Heart right ventricle (tissue), 16 donors: ENCODE measurements around the gene PRMT3. TPM values are rescaled to one million over a fixed set of nuclear protein-coding genes. Genes with fewer than 3 reads are reported as not detected.

Source experiments
- ATAC-seq, 8 donors: fragments of 200-7000 bp; cut with Tn5 transposase; one replicate each; pipeline ENCODE4 v1.9.1; 2020; ENCODE audit warnings: mild to moderate bottlenecking in 8 of 8, moderate library complexity in 8 of 8, moderate number of reproducible peaks in 1 of 8
- DNase-seq, 2 donors: peaks; one replicate each; pipeline ENCODE4 v3.0.0-alpha.2; 2020
- H3K27ac ChIP-seq, 10 donors: fragments of 200-600 bp; sonication (generic) in 2 of 10; one replicate each; pipeline versions ENCODE4 v1.5.0 to v1.8.0; 2020 to 2022; ENCODE audit warnings: mild to moderate bottlenecking in 3 of 10
- H3K27me3 ChIP-seq, 7 donors: fragments of 200-600 bp; one replicate each; pipeline ENCODE4 v1.8.0; 2021 to 2022; ENCODE audit warnings: mild to moderate bottlenecking in 2 of 7
- H3K36me3 ChIP-seq, 9 donors: fragments of 200-600 bp; sonication (generic) in 1 of 9; one replicate each; pipeline versions ENCODE4 v1.5.0 to v1.8.0; 2020 to 2022; ENCODE audit warnings: mild to moderate bottlenecking in 2 of 9
- H3K4me1 ChIP-seq, 9 donors: fragments of 200-600 bp; sonication (generic) in 1 of 9; one replicate each; pipeline versions ENCODE4 v1.5.0 to v1.8.0; 2020 to 2022; ENCODE audit warnings: mild to moderate bottlenecking in 4 of 9
- H3K4me3 ChIP-seq, 10 donors: fragments of 200-600 bp; sonication (generic) in 2 of 10; one replicate each; pipeline versions ENCODE4 v1.5.0 to v1.8.0; 2020 to 2022; ENCODE audit warnings: mild to moderate bottlenecking in 7 of 10, moderate library complexity in 2 of 10
- H3K9me3 ChIP-seq, 11 donors: fragments of 200-600 bp in 10 of 11; sonication (generic) in 2 of 11; one replicate each; pipeline versions ENCODE4 v1.5.0 to v1.8.0; 2013 to 2022; ENCODE audit warnings: mild to moderate bottlenecking in 2 of 11, control low read depth in 1 of 11, moderate library complexity in 1 of 11
- CTCF ChIP-seq, 9 donors: fragments of 200-600 bp; sonication (generic) in 2 of 9; IDR thresholded peaks; one replicate each; pipeline versions ENCODE4 v1.5.0 to v1.8.0; 2021 to 2022; ENCODE audit warnings: antibody characterized with exemption in 9 of 9, mild to moderate bottlenecking in 5 of 9, moderate library complexity in 1 of 9
- WGBS, 2 donors: extraction: QIAGEN DNeasy Blood & Tissue Kit; methylation state at CpG; one replicate each; pipeline ENCODE4 v1.1.7; 2013; ENCODE audit warnings: inconsistent platforms in 1 of 2; 5-methylcytosine and 5-hydroxymethylcytosine counted together
- intact Hi-C, 10 donors: fragments of 100-400 bp; cut with DNase I; formaldehyde crosslinking; loops; one replicate each; pipeline versions ENCODE4 v1.11.1 to v1.14.2; 2022
- polyA plus RNA-seq, 2 donors: library from polyadenylated mRNA; stranded (reverse); fragments of 200-250 nt; gene quantifications; one replicate each; pipeline ENCODE4 v1.2.3, GENCODE V29; 2013
- total RNA-seq, 10 donors: library from RNA; stranded (reverse); fragmentation: NEBNext Ultra II Directional in 3 of 10; extraction: Animal tissue kit (Norgen Biotek cat#: 25700) in 3 of 10; gene quantifications; one replicate each; pipeline versions ENCODE4 v1.2.1 to v1.2.4, GENCODE V29; 2021 to 2023
- donor health status: Arrhythmogenic right ventricular cardiomyopathy.
- donor health status: ischemic (EF 13 %, LVEDD 7.1; RV severe dilation, severe dysfunction).
- donor health status: healthy with polysubstance abuse.
- donor health status: DM: no; HTN: yes; CAD: no.
- donor health status: DM: no; HTN: no; CAD: no.
- donor health status: ischemic (EF 25% LVEDD 6.9; RV normal size, moderate dysfunction).
- donor health status: ischemic (EF 25% LVEDD 5.7; RV mildly dilated, moderate dysfunction).
- donor health status: healthy.
- donor health status: DM: yes; HTN: yes; CAD: no.
- donor health status: Ischemic cardiomyopathy.
- donor health status: ischemic (EF 35%, LVEDD 5.7; RV mildly dilated, moderate dysfunction).
- donor health status: nonischemic (EF 11% LVEDD 7.7; RV severe dilation, severe dysfunction).
- donor health status: DM: yes; HTN: yes; CAD: no.
- donor health status: PGD.
- donor health status: ischemic (EF 29% LVEDD 5.4; RV normal size, mild dysfunction).
- donor health status: nonischemic (EF 23%, LVEDD 6.1; RV moderate dilation, normal function).

PRMT3 gene
- total and polyA plus RNA-seq, 12 donors: 7.3 to 16.3 (median 11.5) TPM

DNA sequence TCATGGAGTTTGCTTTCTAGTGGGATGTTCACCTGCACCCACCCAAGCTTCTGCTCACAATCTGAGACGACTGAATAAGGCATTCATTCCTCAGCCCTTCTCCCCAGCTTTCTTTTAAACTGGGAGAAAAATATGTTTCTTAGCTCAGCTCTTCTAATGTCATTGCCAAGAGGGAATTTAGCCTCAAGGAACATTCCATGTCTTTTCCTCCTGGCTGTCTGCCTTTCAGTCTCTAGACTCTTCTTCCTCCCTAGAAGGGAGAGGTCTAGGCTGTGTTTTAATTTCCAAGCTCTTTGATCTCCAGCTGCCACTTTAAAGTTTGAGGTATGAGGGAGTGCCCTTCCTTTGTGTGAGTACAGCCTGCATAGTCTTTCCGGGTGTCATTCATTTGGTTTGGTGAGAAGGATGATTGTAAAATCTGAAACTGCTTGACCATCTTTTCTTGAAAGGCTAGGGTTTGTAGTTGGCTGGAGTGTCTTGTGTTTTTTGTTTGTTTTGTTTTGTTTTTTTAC lies 35.7 kb upstream of the PRMT3 start:
- 60 to 62% methylated on average over 2 of the region's 2 CpGs for WGBS, 2 donors
- peaks cover 0 to 18% (median 0%) of the 10 kb centered on the region in 7 donors for H3K27me3 ChIP-seq
- H3K36me3 ChIP-seq: no peaks in the 10 kb centered on the region
- no peak overlapping the region for H3K27ac ChIP-seq
- DNase-seq (no peak), ATAC-seq (no peak)
- intact Hi-C loops: loop anchor here in 9 of 10 donors (5.0 to 10.0 kb wide), 6 partner anchors 225 to 797 kb away; no protein-coding TSS in a partner anchor
- TF ChIP-seq CTCF (IDR thresholded peaks at IDR 0.05): no peak
- H3K4me1 ChIP-seq: peaks cover 0 to 9% (median 0%) of the 10 kb centered on the region in 9 donors
- no peak overlapping the region for H3K4me3 ChIP-seq
- no peaks in the 10 kb centered on the region for H3K9me3 ChIP-seq

- H3K4me1 ChIP-seq: peaks cover 0 to 9% (median 0%) of the 10 kb centered on the region in 9 donors
- TF ChIP-seq CTCF (IDR thresholded peaks at IDR 0.05): peak; percentile 51 to 89 (median 82)
- H3K36me3 ChIP-seq: no peaks in the 10 kb centered on the region
- WGBS, 2 donors: 6 to 9% methylated on average over 6 of the region's 6 CpGs
- peaks cover 0 to 11% (median 0%) of the 10 kb centered on the region in 7 donors for H3K27me3 ChIP-seq
- no peak overlapping the region for H3K27ac ChIP-seq
- DNase-seq: peak in 1 of 2 donors; percentile 17
- no peak overlapping the region for H3K4me3 ChIP-seq
- ATAC-seq: peak in 5 of 8 donors; percentile 57 to 63 (median 61)
- intact Hi-C loops: loop anchor here in 9 of 10 donors (2.0 to 10.0 kb wide), 7 partner anchors 225 to 799 kb away; no protein-coding TSS in a partner anchor
- H3K9me3 ChIP-seq: no peaks in the 10 kb centered on the region
These were observed 33.6 kb upstream of the PRMT3 start for GRCh38 chr11:20353829-20354434.

DNA sequence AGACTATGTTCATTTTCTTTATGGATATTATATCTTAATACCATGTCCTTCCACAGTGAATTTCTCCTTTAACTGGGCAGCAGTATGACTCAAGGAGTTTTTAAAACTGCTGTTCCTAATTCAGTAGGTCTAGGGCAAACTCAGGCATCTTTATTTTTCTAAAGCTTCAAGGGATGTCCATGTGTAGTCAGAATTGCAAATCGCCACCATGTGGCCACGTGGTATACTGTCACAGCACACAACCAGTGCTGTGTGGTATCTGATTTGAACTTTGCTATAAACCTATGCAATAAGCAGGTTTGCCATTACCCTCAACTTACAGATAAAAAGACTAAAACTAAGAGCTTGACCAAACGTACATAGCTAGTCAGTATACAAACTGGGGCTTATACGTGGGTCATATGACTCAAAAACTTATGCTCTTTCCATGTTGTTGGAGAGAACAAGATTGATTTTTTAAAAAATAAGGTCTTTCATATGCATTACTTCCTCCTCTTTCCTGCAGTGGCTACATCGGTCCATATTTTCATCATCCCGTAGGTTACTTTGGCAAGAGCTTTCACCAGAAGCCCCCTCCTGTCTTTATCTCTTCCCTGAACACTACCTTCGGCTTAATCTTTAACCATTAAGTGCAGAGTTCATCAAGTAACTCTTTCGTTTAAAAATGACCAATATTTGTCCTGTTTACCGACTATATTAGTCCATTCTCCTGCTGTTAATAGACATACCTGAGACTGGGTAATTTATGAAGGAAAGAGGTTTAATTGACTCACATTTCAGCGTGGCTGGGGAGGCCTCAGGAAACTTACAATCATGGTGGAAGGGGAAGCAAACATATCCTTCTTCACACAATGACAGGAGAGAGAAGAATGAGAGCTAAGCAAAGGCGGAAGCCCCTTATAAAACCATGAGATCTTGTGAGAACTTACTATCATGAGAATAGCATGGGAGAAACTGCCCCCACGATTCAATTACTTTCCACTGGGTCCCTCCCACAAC lies 32.0 kb upstream of the PRMT3 start:
- Histone ChIP-seq H3K4me1 (peaks cover 0 to 14% (median 0%) of the 10 kb centered on the region in 9 donors), H3K36me3 (no peaks in the 10 kb centered on the region), H3K9me3 (no peaks in the 10 kb centered on the region), H3K27ac (no peak overlapping the region), H3K4me3 (no peak overlapping the region), H3K27me3 (peaks cover 0 to 17% (median 0%) of the 10 kb centered on the region in 7 donors)
- no peak for DNase-seq
- intact Hi-C loops: loop anchor here in 8 of 10 donors (1.0 to 10.0 kb wide), 6 partner anchors 227 to 801 kb away; no protein-coding TSS in a partner anchor
- TF ChIP-seq CTCF (IDR thresholded peaks at IDR 0.05): peak; percentile 13 to 58 (median 50)
- peak in 3 of 8 donors; percentile 54 to 72 (median 63) for ATAC-seq
- 50 to 59% methylated on average over 11 to 12 of the region's 12 CpGs for WGBS, 2 donors

DNA sequence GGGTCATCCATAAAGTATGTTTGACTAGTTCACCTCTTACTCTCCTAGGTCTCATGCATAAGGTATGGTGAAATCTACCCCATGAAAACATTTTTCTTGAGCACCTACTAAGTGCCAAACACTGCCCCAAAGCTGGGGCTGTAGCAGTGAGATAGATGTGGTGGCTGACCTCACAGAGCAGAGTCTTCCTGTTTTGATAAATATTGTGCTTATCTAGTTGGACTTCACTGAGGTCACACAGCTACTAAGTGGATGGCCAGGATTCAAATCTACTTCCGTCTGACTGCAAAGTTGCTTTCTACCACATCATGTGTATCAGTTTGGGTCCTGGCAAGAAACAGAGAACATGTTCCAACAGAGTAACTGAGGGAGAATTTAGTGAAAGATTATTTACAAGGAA lies 30.4 kb upstream of the PRMT3 start:
- ATAC-seq (peak in 2 of 8 donors; percentile 23 to 33), DNase-seq (no peak)
- Histone ChIP-seq H3K9me3 (no peaks in the 10 kb centered on the region), H3K4me1 (peaks cover 0 to 18% (median 0%) of the 10 kb centered on the region in 9 donors), H3K4me3 (no peak overlapping the region), H3K27ac (no peak overlapping the region), H3K36me3 (no peaks in the 10 kb centered on the region), H3K27me3 (peaks cover 0 to 14% (median 0%) of the 10 kb centered on the region in 7 donors)
- 9 to 24% methylated on average over 1 of the region's 1 CpG for WGBS, 2 donors
- intact Hi-C loops: loop anchor here in 6 of 10 donors (10.0 kb wide), 4 partner anchors 402 to 802 kb away; no protein-coding TSS in a partner anchor
- TF ChIP-seq CTCF (IDR thresholded peaks at IDR 0.05): no peak
